Keratinocyte (primary cell): ENCODE data around the gene TMED7. TPM values are rescaled to one million over a fixed set of nuclear protein-coding genes. Genes with fewer than 3 reads are reported as not detected.
A peak's percentile ranks its signal among the peaks of the same experiment; 100 is the strongest.

Experiments used
- DNase-seq: peaks from one replicate; pipeline ENCODE4 v3.0.0-alpha.2; 2011; ENCODE audit warnings: low read depth, missing footprints, low spot score
- FAIRE-seq: peaks from 2 replicates; lab custom pipeline; 2011; peaks lifted over from hg19 to GRCh38; lab: Jason Lieb, UNC
- H2AFZ ChIP-seq: 2 replicates; pipeline ENCODE4 v1.6.0; 2012; ENCODE audit warnings: low read length, control low read depth, inconsistent platforms; ENCODE audit not compliant: control insufficient read depth
- H3K27ac ChIP-seq: 2 replicates; pipeline ENCODE4 v1.5.1; 2011; ENCODE audit warnings: low read length; ENCODE audit not compliant: control insufficient read depth, insufficient read depth
- H3K27me3 ChIP-seq: 3 replicates; pipeline ENCODE4 v1.6.0; 2011; ENCODE audit warnings: low read length; ENCODE audit not compliant: control insufficient read depth, insufficient read depth; ENCODE audit errors: extremely low read depth
- H3K36me3 ChIP-seq, 2 experiments: 2 replicates in 1 of 2; 3 replicates in 1 of 2; pipeline ENCODE4 v1.5.1; 2011; ENCODE audit warnings: low read length in 2 of 2, mild to moderate bottlenecking in 1 of 2; ENCODE audit not compliant: control insufficient read depth in 2 of 2, insufficient read depth in 2 of 2; ENCODE audit errors: extremely low read depth in 1 of 2
- H3K4me1 ChIP-seq: 3 replicates; pipeline ENCODE4 v1.5.1; 2011; ENCODE audit warnings: low read length; ENCODE audit not compliant: control insufficient read depth, insufficient read depth; ENCODE audit errors: extremely low read depth
- H3K4me2 ChIP-seq: 3 replicates; pipeline ENCODE4 v1.6.0; 2011; ENCODE audit warnings: low read depth, low read length; ENCODE audit not compliant: control insufficient read depth, insufficient read depth; ENCODE audit errors: extremely low read depth
- H3K4me3 ChIP-seq, 3 experiments: fragments of 200-600 bp in 1 of 3; sonication (generic) in 1 of 3; 2 replicates in 2 of 3; 3 replicates in 1 of 3; pipeline ENCODE4 v1.5.1; 2011 to 2016; ENCODE audit warnings: low read length in 3 of 3, mild to moderate bottlenecking in 3 of 3, control low read depth in 2 of 3, inconsistent platforms in 1 of 3, low read depth in 1 of 3, mixed read lengths in 1 of 3, mixed run types in 1 of 3, moderate library complexity in 1 of 3; ENCODE audit not compliant: control insufficient read depth in 2 of 3, insufficient read depth in 2 of 3; ENCODE audit errors: extremely low read depth in 1 of 3
- H3K79me2 ChIP-seq: 2 replicates; pipeline ENCODE4 v1.6.0; 2012; ENCODE audit warnings: low read length; ENCODE audit not compliant: control insufficient read depth, insufficient read depth
- H3K9ac ChIP-seq: 3 replicates; pipeline ENCODE4 v1.6.0; 2011; ENCODE audit warnings: low read length; ENCODE audit not compliant: control insufficient read depth, insufficient read depth; ENCODE audit errors: extremely low read depth
- H3K9me1 ChIP-seq: 3 replicates; pipeline ENCODE4 v1.6.0; 2011; ENCODE audit warnings: low read length; ENCODE audit not compliant: control insufficient read depth, insufficient read depth; ENCODE audit errors: extremely low read depth
- H3K9me3 ChIP-seq: 2 replicates; pipeline ENCODE4 v1.5.1; 2012; ENCODE audit warnings: low read depth, low read length; ENCODE audit not compliant: control insufficient read depth
- H4K20me1 ChIP-seq: 3 replicates; pipeline ENCODE4 v1.6.0; 2011; ENCODE audit warnings: low read length; ENCODE audit not compliant: control insufficient read depth, insufficient read depth; ENCODE audit errors: extremely low read depth
- CTCF ChIP-seq, 3 experiments: IDR thresholded peaks in 1 of 3; conservative IDR thresholded peaks in 1 of 3; optimal IDR thresholded peaks in 1 of 3; 2 replicates in 2 of 3; 3 replicates in 1 of 3; pipeline versions ENCODE3 to v1.5.1; 2011; ENCODE audit warnings: low read length in 3 of 3, mild to moderate bottlenecking in 3 of 3, moderate library complexity in 2 of 3, control low read depth in 1 of 3, inconsistent platforms in 1 of 3; ENCODE audit not compliant: insufficient read depth in 2 of 3; ENCODE audit errors: extremely low read depth in 1 of 3
- EZH2 ChIP-seq: IDR thresholded peaks from one replicate; pipeline ENCODE4 v1.6.1; 2012; ENCODE audit warnings: inconsistent platforms, mild to moderate bottlenecking, low read length, moderate library complexity
- dilution Hi-C: fragments of 300-500 bp; cut with MboI; formaldehyde crosslinking; loops from one replicate; pipeline ENCODE4 v1.7.0; 2020; ENCODE audit warnings: low sequenced_read_pairs; ENCODE audit not compliant: extremely low pct_ligation_motif_present
- polyA plus RNA-seq, 5 experiments: library from polyadenylated mRNA; depleted of rRNA in 3 of 5; stranded (reverse) in 3 of 5; stranded (forward) in 1 of 5; unstranded in 1 of 5; fragments of >200 nt; gene quantifications; 1 replicate in 1 of 5; 2 replicates in 3 of 5; 3 replicates in 1 of 5; pipeline versions ENCODE4 v1.2.1 to v1.2.3, GENCODE V29; 2011 to 2012; ENCODE audit warnings: missing spikeins in 2 of 5, low read depth in 1 of 5, low replicate concordance in 1 of 5

Gene TMED7
- polyA plus RNA-seq, 1 donor (not counting 4 experiments of a cell fraction or from before 2014, with no cell fraction given): 77.9 TPM

GRCh38 chr5:115626445-115626823 is 598 bp upstream of the TMED7 start:
- Histone ChIP-seq H3K79me2 (peaks cover 45% of the 10 kb centered on the region), H3K9me3 (no peaks in the 10 kb centered on the region), H3K27ac (peak overlapping the region; percentile 65), H3K27me3 (no peaks in the 10 kb centered on the region), H3K4me3 (peak overlapping the region; percentile 72 to 95 (median 74)), H2AFZ (peak overlapping the region; percentile 80), H3K9me1 (no peaks in the 10 kb centered on the region), H3K4me2 (peak overlapping the region; percentile 80), H3K36me3 (peaks cover 0 to 1% of the 10 kb centered on the region in 2 experiments), H3K9ac (peak overlapping the region; percentile 95), H4K20me1 (peaks cover 8% of the 10 kb centered on the region), H3K4me1 (peaks cover 9% of the 10 kb centered on the region)
- no peak for FAIRE-seq
- DNase-seq: no peak
- TF ChIP-seq EZH2 (no peak), CTCF (optimal IDR thresholded peaks at IDR 0.05 in 1 of 3, IDR thresholded peaks at IDR 0.05 in 1 of 3, conservative IDR thresholded peaks at IDR 0.05 in 1 of 3; ENCODE audit: extremely low read depth in 1 of 3, insufficient read depth in 2 of 3, low read length in 3 of 3) (no peak)
- dilution Hi-C loops: no loop called here

GRCh38 chr5:115624994-115625393 is 842 bp downstream of the TMED7 start:
- H3K4me3 ChIP-seq: peak overlapping the region; percentile 75 to 95 (median 79)
- TF ChIP-seq EZH2 (no peak), CTCF (optimal IDR thresholded peaks at IDR 0.05 in 1 of 3, IDR thresholded peaks at IDR 0.05 in 1 of 3, conservative IDR thresholded peaks at IDR 0.05 in 1 of 3; ENCODE audit: extremely low read depth in 1 of 3, insufficient read depth in 2 of 3, low read length in 3 of 3) (no peak)
- no peaks in the 10 kb centered on the region for H3K9me1 ChIP-seq
- peaks cover 9% of the 10 kb centered on the region for H3K4me1 ChIP-seq
- no peaks in the 10 kb centered on the region for H3K9me3 ChIP-seq
- no peak for FAIRE-seq
- DNase-seq: no peak
- peaks cover 56% of the 10 kb centered on the region for H3K79me2 ChIP-seq
- peak overlapping the region; percentile 88 for H3K27ac ChIP-seq
- dilution Hi-C loops: no loop called here
- H3K9ac ChIP-seq: peak overlapping the region; percentile 95
- peaks cover 1 to 2% of the 10 kb centered on the region in 2 experiments for H3K36me3 ChIP-seq
- peak overlapping the region; percentile 96 for H3K4me2 ChIP-seq
- H2AFZ ChIP-seq: no peak overlapping the region
- H4K20me1 ChIP-seq: peaks cover 8% of the 10 kb centered on the region
- no peaks in the 10 kb centered on the region for H3K27me3 ChIP-seq
